ENCODE results near the gene CCDC12. TPM values are rescaled to one million over a fixed set of nuclear protein-coding genes. Genes with fewer than 3 reads are reported as not detected.

CCDC12 gene
- total and polyA plus RNA-seq, 9 of the 15 experiments (the other 6 are each of a cell fraction or from before 2014, with no cell fraction given) = 8.9 to 201 (median 86.9) TPM

DNA sequence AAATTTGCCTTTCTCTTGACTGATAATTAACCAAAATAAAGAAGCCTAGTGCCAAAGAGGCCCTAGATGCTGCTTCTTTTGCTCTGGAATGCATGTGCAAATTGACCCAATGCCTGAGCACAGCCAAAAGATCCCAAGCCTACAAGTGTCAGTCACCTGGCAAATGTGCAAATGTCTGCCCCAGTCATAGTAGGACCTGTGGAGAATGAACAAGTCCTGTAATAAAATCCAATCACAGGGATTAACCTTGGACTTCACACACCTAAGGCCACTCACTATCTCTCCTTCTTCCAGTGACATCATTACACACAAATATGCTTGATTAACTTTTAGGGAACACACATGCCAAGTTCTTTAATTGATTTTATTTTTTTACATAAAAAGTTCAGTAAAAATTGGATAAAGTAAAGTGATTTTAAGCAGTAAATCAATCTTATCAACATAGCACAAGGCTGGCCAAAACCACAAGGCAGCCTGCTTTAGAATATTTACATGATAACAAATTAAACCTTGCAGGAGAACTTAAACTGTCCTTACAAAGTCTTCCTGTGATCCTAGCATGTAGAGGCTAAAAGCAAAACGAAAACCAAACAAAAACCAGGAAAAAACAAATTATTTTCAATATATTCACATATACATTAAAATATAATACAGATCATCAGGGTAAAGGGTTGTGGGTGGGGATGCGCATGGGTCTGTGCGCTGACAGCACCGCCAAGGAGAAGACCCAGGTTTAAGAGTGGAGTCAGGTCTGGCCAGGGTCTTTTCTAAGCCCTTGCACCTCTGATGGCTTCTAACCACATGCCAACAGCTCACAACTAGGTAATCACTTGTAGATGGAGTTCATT lies 39.8 kb upstream of the CCDC12 start:
- Histone ChIP-seq H3K4me3 (no peak overlapping the region), H3K79me2 (ENCODE audit: control insufficient read depth, insufficient read depth, low read length) (no peaks in the 10 kb centered on the region), H3K9ac (ENCODE audit: insufficient read depth in 1 of 2, low read depth in 2 of 2, low read length in 2 of 2) (peak overlapping the region; percentile 5 to 31; a peak in 3 of 4 replicates), H3K4me1 (replicated peaks in 1 of 2; ENCODE audit: control insufficient read depth in 2 of 2, insufficient read depth in 2 of 2, low read length in 2 of 2) (peaks cover 11 to 27% of the 10 kb centered on the region in 2 experiments; a peak in 4 of 5 replicates), H3K9me3 (replicated peaks; ENCODE audit: control insufficient read depth, insufficient read depth, low read depth, low read length) (no peaks in the 10 kb centered on the region), H3K9me1 (ENCODE audit: control insufficient read depth, insufficient read depth, low read length) (no peaks in the 10 kb centered on the region), H4K20me1 (replicated peaks; ENCODE audit: control insufficient read depth, insufficient read depth, low read length) (no peaks in the 10 kb centered on the region), H3K27me3 (ENCODE audit: control insufficient read depth in 2 of 2, insufficient read depth in 2 of 2, low read length in 2 of 2) (no peaks in the 10 kb centered on the region), H2AFZ (ENCODE audit: low read depth, low read length) (no peak overlapping the region), H3K36me3 (ENCODE audit: control insufficient read depth, insufficient read depth, low read length) (peaks cover 64% of the 10 kb centered on the region), H3K4me2 (ENCODE audit: insufficient read depth, low read length) (peak overlapping the region; percentile 63), H3K27ac (ENCODE audit: extremely low read depth, low read depth, low read length) (peak overlapping the region; percentile 80)
- DNase-seq (ENCODE audit: extremely low read depth in 1 of 4, low spot score in 3 of 4) = peak in 1 of 4 experiments; percentile 33
- ChIA-PET CTCF (ENCODE audit: low intra/inter-chr PET ratio) (no interaction called here), POLR2A (interaction anchor here (4.9 kb wide), 1 partner anchor 15 kb away, joined by 27 read pairs; no protein-coding TSS in a partner anchor)
- intact Hi-C loops (cut with micrococcal nuclease) = loop anchor here (10.0 kb wide), 2 partner anchors 308 to 358 kb away; no protein-coding TSS in a partner anchor
- no peak for ATAC-seq
- in situ Hi-C loops (cut with MboI) = no loop called here
- no peak for FAIRE-seq
- BruUV-seq (replicated peaks) = no TSS peak
- 61% methylated on average over 4 of the region's 4 CpGs for WGBS (ENCODE audit: insufficient coverage, low coverage, missing lambda C conversion rate)
- TF ChIP-seq NR2C1 (IDR thresholded peaks at IDR 0.05) (no peak), NR2C1 (tag; IDR thresholded peaks at IDR 0.05) (no peak), SMARCE1 (IDR thresholded peaks at IDR 0.05) (peak; percentile 14; the same call in 1 of the 2 replicates), KDM1A (IDR thresholded peaks at IDR 0.05) (peak; percentile 61 to 86), CBFA2T3 (IDR thresholded peaks at IDR 0.05) (peak; percentile 76), ZNF785 (CRISPR knock-in tag; IDR thresholded peaks at IDR 0.05) (no peak), TAL1 (IDR thresholded peaks at IDR 0.05) (peak; percentile 70), PML (IDR thresholded peaks at IDR 0.05; ENCODE audit: low read length) (peak; percentile 70; the same call in 1 of the 2 replicates), ARID1B (IDR thresholded peaks at IDR 0.05) (peak; percentile 66), ZNF232 (CRISPR knock-in tag; IDR thresholded peaks at IDR 0.05) (no peak), SOX6 (IDR thresholded peaks at IDR 0.05) (no peak), SMARCC2 (IDR thresholded peaks at IDR 0.05; ENCODE audit: low read depth) (no peak)
- TF ChIP-seq, protein P1, sequence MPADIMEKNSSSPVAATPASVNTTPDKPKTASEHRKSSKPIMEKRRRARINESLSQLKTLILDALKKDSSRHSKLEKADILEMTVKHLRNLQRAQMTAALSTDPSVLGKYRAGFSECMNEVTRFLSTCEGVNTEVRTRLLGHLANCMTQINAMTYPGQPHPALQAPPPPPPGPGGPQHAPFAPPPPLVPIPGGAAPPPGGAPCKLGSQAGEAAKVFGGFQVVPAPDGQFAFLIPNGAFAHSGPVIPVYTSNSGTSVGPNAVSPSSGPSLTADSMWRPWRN (IDR thresholded peaks at IDR 0.05; ENCODE audit: low read depth) = peak; percentile 49; the same call in 1 of the 2 replicates
- TF ChIP-seq, protein P2, sequence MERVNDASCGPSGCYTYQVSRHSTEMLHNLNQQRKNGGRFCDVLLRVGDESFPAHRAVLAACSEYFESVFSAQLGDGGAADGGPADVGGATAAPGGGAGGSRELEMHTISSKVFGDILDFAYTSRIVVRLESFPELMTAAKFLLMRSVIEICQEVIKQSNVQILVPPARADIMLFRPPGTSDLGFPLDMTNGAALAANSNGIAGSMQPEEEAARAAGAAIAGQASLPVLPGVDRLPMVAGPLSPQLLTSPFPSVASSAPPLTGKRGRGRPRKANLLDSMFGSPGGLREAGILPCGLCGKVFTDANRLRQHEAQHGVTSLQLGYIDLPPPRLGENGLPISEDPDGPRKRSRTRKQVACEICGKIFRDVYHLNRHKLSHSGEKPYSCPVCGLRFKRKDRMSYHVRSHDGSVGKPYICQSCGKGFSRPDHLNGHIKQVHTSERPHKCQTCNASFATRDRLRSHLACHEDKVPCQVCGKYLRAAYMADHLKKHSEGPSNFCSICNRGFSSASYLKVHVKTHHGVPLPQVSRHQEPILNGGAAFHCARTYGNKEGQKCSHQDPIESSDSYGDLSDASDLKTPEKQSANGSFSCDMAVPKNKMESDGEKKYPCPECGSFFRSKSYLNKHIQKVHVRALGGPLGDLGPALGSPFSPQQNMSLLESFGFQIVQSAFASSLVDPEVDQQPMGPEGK (CRISPR knock-in tag; IDR thresholded peaks at IDR 0.05; ENCODE audit: borderline replicate concordance) = no peak
- TF ChIP-seq, protein P3, sequence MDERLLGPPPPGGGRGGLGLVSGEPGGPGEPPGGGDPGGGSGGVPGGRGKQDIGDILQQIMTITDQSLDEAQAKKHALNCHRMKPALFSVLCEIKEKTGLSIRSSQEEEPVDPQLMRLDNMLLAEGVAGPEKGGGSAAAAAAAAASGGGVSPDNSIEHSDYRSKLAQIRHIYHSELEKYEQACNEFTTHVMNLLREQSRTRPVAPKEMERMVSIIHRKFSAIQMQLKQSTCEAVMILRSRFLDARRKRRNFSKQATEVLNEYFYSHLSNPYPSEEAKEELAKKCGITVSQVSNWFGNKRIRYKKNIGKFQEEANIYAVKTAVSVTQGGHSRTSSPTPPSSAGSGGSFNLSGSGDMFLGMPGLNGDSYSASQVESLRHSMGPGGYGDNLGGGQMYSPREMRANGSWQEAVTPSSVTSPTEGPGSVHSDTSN (CRISPR knock-in tag; IDR thresholded peaks at IDR 0.05; ENCODE audit: low read depth) = no peak
- TF ChIP-seq, protein P3 (tag; conservative IDR thresholded peaks at IDR 0.05; ENCODE audit: low read depth) = peak; percentile 38; the same call in 1 of the 2 replicates
- TF ChIP-seq, protein P4, sequence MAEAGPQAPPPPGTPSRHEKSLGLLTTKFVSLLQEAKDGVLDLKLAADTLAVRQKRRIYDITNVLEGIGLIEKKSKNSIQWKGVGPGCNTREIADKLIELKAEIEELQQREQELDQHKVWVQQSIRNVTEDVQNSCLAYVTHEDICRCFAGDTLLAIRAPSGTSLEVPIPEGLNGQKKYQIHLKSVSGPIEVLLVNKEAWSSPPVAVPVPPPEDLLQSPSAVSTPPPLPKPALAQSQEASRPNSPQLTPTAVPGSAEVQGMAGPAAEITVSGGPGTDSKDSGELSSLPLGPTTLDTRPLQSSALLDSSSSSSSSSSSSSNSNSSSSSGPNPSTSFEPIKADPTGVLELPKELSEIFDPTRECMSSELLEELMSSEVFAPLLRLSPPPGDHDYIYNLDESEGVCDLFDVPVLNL (CRISPR knock-in tag; IDR thresholded peaks at IDR 0.05; ENCODE audit: low read depth) = no peak
